Colonic mucosa (tissue), 4 donors: ENCODE measurements around the gene FRMD8. TPM values are rescaled to one million over a fixed set of nuclear protein-coding genes. Genes with fewer than 3 reads are reported as not detected.
A peak's percentile ranks its signal among the peaks of the same experiment; 100 is the strongest.

ENCODE experiments used
- DNase-seq: peaks from one replicate; pipeline ENCODE4 v3.0.0-alpha.2; 2020
- H3K27ac ChIP-seq: fragments of 200-600 bp; one replicate; pipeline ENCODE4 v1.8.0; 2021
- H3K27me3 ChIP-seq: fragments of 200-600 bp; one replicate; pipeline ENCODE4 v1.8.0; 2021
- H3K36me3 ChIP-seq: fragments of 200-600 bp; one replicate; pipeline ENCODE4 v1.8.0; 2021
- H3K4me1 ChIP-seq: fragments of 200-600 bp; one replicate; pipeline ENCODE4 v1.8.0; 2021; ENCODE audit warnings: mild to moderate bottlenecking
- H3K4me3 ChIP-seq: fragments of 200-600 bp; one replicate; pipeline ENCODE4 v1.8.0; 2021
- H3K9ac ChIP-seq, 2 donors: one replicate each; pipeline ENCODE4 v1.7.0; 2013; ENCODE audit warnings: control low read depth in 2 of 2, low read depth in 2 of 2, low read length in 2 of 2
- H3K9me3 ChIP-seq: fragments of 200-600 bp; one replicate; pipeline ENCODE4 v1.8.0; 2021
- CTCF ChIP-seq: fragments of 200-600 bp; IDR thresholded peaks from one replicate; pipeline ENCODE4 v1.8.0; 2022; ENCODE audit warnings: antibody characterized with exemption, mild to moderate bottlenecking
- intact Hi-C: fragments of 100-400 bp; cut with DNase I; formaldehyde crosslinking; loops from one replicate; pipeline ENCODE4 v1.14.1; 2022
- total RNA-seq, 2 donors: library from RNA; stranded (reverse); fragmentation: NEBNext Ultra II Directional in 1 of 2; extraction: Animal tissue kit (Norgen Biotek cat#: 25700) in 1 of 2; gene quantifications; one replicate each; pipeline ENCODE4 v1.2.1, GENCODE V29; 2021
- donor health status: healthy.
- donor health status: DM: no; HTN: no; CAD: no.
- donor health status: DM: no; HTN: no; CAD: no.

FRMD8 gene
- total RNA-seq, 2 donors from 2014 or later = 30.7 to 43.9 TPM

GRCh38 chr11:65390996-65391395 is 4.6 kb downstream of the FRMD8 start:
- H3K36me3 ChIP-seq = peaks cover 6% of the 10 kb centered on the region
- H3K9me3 ChIP-seq = no peaks in the 10 kb centered on the region
- no peak for DNase-seq
- no peaks in the 10 kb centered on the region for H3K27me3 ChIP-seq
- peak overlapping the region; percentile 6 to 35 for H3K9ac ChIP-seq
- intact Hi-C loops = no loop called here
- no peak overlapping the region for H3K4me3 ChIP-seq
- TF ChIP-seq CTCF = no peak
- H3K4me1 ChIP-seq = peaks cover 15% of the 10 kb centered on the region
- H3K27ac ChIP-seq = peak overlapping the region; percentile 22

- no peaks in the 10 kb centered on the region for H3K27me3 ChIP-seq
- H3K4me1 ChIP-seq = peaks cover 12% of the 10 kb centered on the region
- no peak overlapping the region for H3K27ac ChIP-seq
- H3K36me3 ChIP-seq = peaks cover 6% of the 10 kb centered on the region
- DNase-seq = no peak
- no peak overlapping the region for H3K9ac ChIP-seq
- no peaks in the 10 kb centered on the region for H3K9me3 ChIP-seq
- no peak overlapping the region for H3K4me3 ChIP-seq
- intact Hi-C loops = no loop called here
- TF ChIP-seq CTCF = no peak
Observed at GRCh38 chr11:65392186-65392829, 5.9 kb downstream of the FRMD8 start.

- TF ChIP-seq CTCF = no peak
- Histone ChIP-seq H3K4me3 (no peak overlapping the region), H3K4me1 (peaks cover 12% of the 10 kb centered on the region), H3K9ac (no peak overlapping the region), H3K27me3 (no peaks in the 10 kb centered on the region), H3K36me3 (peaks cover 6% of the 10 kb centered on the region), H3K27ac (no peak overlapping the region), H3K9me3 (no peaks in the 10 kb centered on the region)
- intact Hi-C loops = no loop called here
- DNase-seq = no peak
Observed at GRCh38 chr11:65392899-65393298, 6.5 kb downstream of the FRMD8 start.

GRCh38 chr11:65393513-65394079 is 7.2 kb downstream of the FRMD8 start:
- TF ChIP-seq CTCF = no peak
- Histone ChIP-seq H3K9ac (no peak overlapping the region), H3K36me3 (peaks cover 6% of the 10 kb centered on the region), H3K9me3 (no peaks in the 10 kb centered on the region), H3K27me3 (no peaks in the 10 kb centered on the region), H3K27ac (no peak overlapping the region), H3K4me3 (no peak overlapping the region), H3K4me1 (peaks cover 9% of the 10 kb centered on the region)
- no peak for DNase-seq
- intact Hi-C loops = no loop called here

- Histone ChIP-seq H3K27ac (no peak overlapping the region), H3K4me3 (no peak overlapping the region), H3K9ac (no peak overlapping the region), H3K9me3 (no peaks in the 10 kb centered on the region), H3K27me3 (no peaks in the 10 kb centered on the region), H3K4me1 (peaks cover 5% of the 10 kb centered on the region), H3K36me3 (peaks cover 6% of the 10 kb centered on the region)
- no peak for DNase-seq
- intact Hi-C loops = no loop called here
- no peak for TF ChIP-seq CTCF
Observed at GRCh38 chr11:65394125-65394536, 7.7 kb downstream of the FRMD8 start.
